ENCODE data around the gene SINHCAF. TPM values are rescaled to one million over a fixed set of nuclear protein-coding genes. Genes with fewer than 3 reads are reported as not detected.

Gene SINHCAF
- total and polyA plus RNA-seq, 2 of the 8 experiments (the other 6 are each of a cell fraction or from before 2014, with no cell fraction given), result 138 to 576 TPM

DNA sequence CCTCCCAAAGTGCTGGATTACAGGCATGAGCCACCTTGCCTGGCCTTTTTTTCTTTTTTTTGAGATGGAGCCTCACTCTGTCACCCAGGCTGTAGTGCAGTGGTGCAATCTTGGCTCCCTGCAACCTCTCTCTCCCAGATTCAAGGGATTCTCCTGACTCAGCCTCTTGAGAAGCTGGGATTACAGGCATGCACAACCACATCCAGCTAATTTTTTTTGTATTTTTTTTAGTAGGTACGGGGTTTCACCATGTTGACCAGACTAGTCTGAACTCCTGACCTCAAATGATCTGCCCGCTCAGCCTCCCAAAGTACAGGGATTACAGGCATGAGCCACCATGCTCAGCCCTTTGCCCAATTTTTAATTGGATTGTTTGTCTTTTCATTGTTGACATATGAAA, 58.0 kb downstream of the SINHCAF start:
- no peak overlapping the region for H3K27ac ChIP-seq (ENCODE audit: low read depth, low read length)
- FAIRE-seq, result no peak
- no peak overlapping the region for H4K5ac ChIP-seq (ENCODE audit: insufficient read length, low read depth, low read length)
- no peak overlapping the region for H2BK15ac ChIP-seq (ENCODE audit: low read length)
- no peak overlapping the region for H2AK5ac ChIP-seq (ENCODE audit: low read depth, low read length)
- H3K9ac ChIP-seq (replicated peaks in 1 of 4; ENCODE audit: extremely low read depth in 1 of 4, low read depth in 3 of 4, low read length in 3 of 4), result no peak overlapping the region
- H3K36me3 ChIP-seq (ENCODE audit: control insufficient read depth in 2 of 4, insufficient read depth in 4 of 4, low read length in 3 of 4), result no peaks in the 10 kb centered on the region
- H3K23me2 ChIP-seq (ENCODE audit: low read depth, low read length), result no peaks in the 10 kb centered on the region
- no peak overlapping the region for H2AFZ ChIP-seq (ENCODE audit: low read length)
- CTCF ChIA-PET (ENCODE audit: partially characterized antibody), result interaction anchor here (0.7 to 7.2 kb wide), 5 partner anchors 12 to 278 kb away, joined by 3 to 80 read pairs (median 5); no protein-coding TSS in a partner anchor
- H3K9me3 ChIP-seq (ENCODE audit: insufficient read depth in 2 of 2, low read depth in 1 of 2, low read length in 1 of 2), result no peaks in the 10 kb centered on the region
- H3K4me2 ChIP-seq (ENCODE audit: insufficient read depth in 1 of 2, low read depth in 2 of 2, low read length in 2 of 2), result no peak overlapping the region
- no peaks in the 10 kb centered on the region for H3K79me2 ChIP-seq (ENCODE audit: control insufficient read depth in 1 of 2, insufficient read depth in 2 of 2, low read length in 2 of 2)
- DNase-seq (ENCODE audit: low read depth in 1 of 2, low spot score in 2 of 2), result no peak
- H4K91ac ChIP-seq (replicated peaks; ENCODE audit: insufficient read length, low read length), result no peak overlapping the region
- H3K18ac ChIP-seq (ENCODE audit: extremely low read depth, low read length), result no peak overlapping the region
- H4K8ac ChIP-seq (ENCODE audit: extremely low read depth, insufficient read depth, low read length), result no peak overlapping the region
- no peak overlapping the region for H2BK5ac ChIP-seq (ENCODE audit: low read depth, low read length)
- H3K79me1 ChIP-seq (ENCODE audit: low read depth, low read length), result no peaks in the 10 kb centered on the region
- H3K4ac ChIP-seq (replicated peaks; ENCODE audit: insufficient read length, low read depth, low read length), result no peak overlapping the region
- H2BK120ac ChIP-seq (replicated peaks; ENCODE audit: low read depth, low read length), result no peak overlapping the region
- H3K23ac ChIP-seq (ENCODE audit: insufficient read length), result no peak overlapping the region
- H3K27me3 ChIP-seq (replicated peaks in 1 of 4; ENCODE audit: control insufficient read depth in 3 of 4, extremely low read depth in 1 of 4, insufficient read depth in 3 of 4, low read length in 3 of 4), result no peaks in the 10 kb centered on the region
- POLR2A ChIA-PET (ENCODE audit: partially characterized antibody), result interaction anchor here (1.2 kb wide), 1 partner anchor 9 kb away, joined by 3 read pairs; no protein-coding TSS in a partner anchor
- no peak overlapping the region for H3K4me3 ChIP-seq (ENCODE audit: extremely low read depth in 1 of 4, insufficient read depth in 2 of 4, low read depth in 3 of 4, low read length in 4 of 4)
- H2BK20ac ChIP-seq (ENCODE audit: low read length), result no peak overlapping the region
- peaks cover 0 to 1% of the 10 kb centered on the region in 2 experiments for H4K20me1 ChIP-seq (replicated peaks in 1 of 2; ENCODE audit: control insufficient read depth in 1 of 2, insufficient read depth in 2 of 2, low read length in 2 of 2)
- H3K4me1 ChIP-seq (replicated peaks in 1 of 4; ENCODE audit: control insufficient read depth in 3 of 4, insufficient read depth in 4 of 4, low read length in 3 of 4), result no peaks in the 10 kb centered on the region; a peak in 1 of 7 replicates
- H2BK12ac ChIP-seq (ENCODE audit: low read depth, low read length), result no peak overlapping the region
- whole genome bisulfite sequencing, 2 experiments (ENCODE audit: extremely low coverage in 1 of 2, insufficient coverage in 1 of 2, insufficient read length in 1 of 2, insufficient replicate concordance in 2 of 2, low coverage in 1 of 2, low lambda C conversion rate in 2 of 2, missing lambda C conversion rate in 1 of 2), result 100% methylated on average over 2 of the region's 2 CpGs; no CpG with 5 or more reads in 1 of the 2 experiments
- no peak overlapping the region for H3K56ac ChIP-seq (replicated peaks; ENCODE audit: insufficient read length, low read depth, low read length)
- no peak overlapping the region for H3K14ac ChIP-seq (ENCODE audit: insufficient read length)
- no peak for TF ChIP-seq HDAC6 (IDR thresholded peaks at IDR 0.05; ENCODE audit: low read depth, low read length)
- TF ChIP-seq BRCA1 (IDR thresholded peaks at IDR 0.05; ENCODE audit: low read depth, low read length), result no peak
- TF ChIP-seq KDM1A (IDR thresholded peaks at IDR 0.05; ENCODE audit: borderline replicate concordance, low read length), result no peak
- no peak for TF ChIP-seq CHD2 (IDR thresholded peaks at IDR 0.05; ENCODE audit: low read length)
- no peak for TF ChIP-seq SRF (IDR thresholded peaks at IDR 0.05; ENCODE audit: low read depth, low read length)
- TF ChIP-seq BACH1 (IDR thresholded peaks at IDR 0.05; ENCODE audit: low read length), result no peak
- TF ChIP-seq TAF7 (optimal IDR thresholded peaks at IDR 0.05; ENCODE audit: borderline replicate concordance, low read depth, low read length), result no peak
- TF ChIP-seq SP4 (IDR thresholded peaks at IDR 0.05; ENCODE audit: low read length), result no peak
- TF ChIP-seq, protein P1, sequence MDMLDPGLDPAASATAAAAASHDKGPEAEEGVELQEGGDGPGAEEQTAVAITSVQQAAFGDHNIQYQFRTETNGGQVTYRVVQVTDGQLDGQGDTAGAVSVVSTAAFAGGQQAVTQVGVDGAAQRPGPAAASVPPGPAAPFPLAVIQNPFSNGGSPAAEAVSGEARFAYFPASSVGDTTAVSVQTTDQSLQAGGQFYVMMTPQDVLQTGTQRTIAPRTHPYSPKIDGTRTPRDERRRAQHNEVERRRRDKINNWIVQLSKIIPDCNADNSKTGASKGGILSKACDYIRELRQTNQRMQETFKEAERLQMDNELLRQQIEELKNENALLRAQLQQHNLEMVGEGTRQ (IDR thresholded peaks at IDR 0.05; ENCODE audit: low read length), result no peak
- no peak for TF ChIP-seq SIRT6 (IDR thresholded peaks at IDR 0.05; ENCODE audit: low read length)
- TF ChIP-seq EGR1 (IDR thresholded peaks at IDR 0.05; ENCODE audit: borderline replicate concordance, low read depth, low read length), result no peak
- TF ChIP-seq GABPA (IDR thresholded peaks at IDR 0.05; ENCODE audit: borderline replicate concordance, insufficient read depth, low read length), result no peak
- TF ChIP-seq RBBP5 (IDR thresholded peaks at IDR 0.05; ENCODE audit: borderline replicate concordance, low read depth, low read length), result no peak
- TF ChIP-seq, protein P2, sequence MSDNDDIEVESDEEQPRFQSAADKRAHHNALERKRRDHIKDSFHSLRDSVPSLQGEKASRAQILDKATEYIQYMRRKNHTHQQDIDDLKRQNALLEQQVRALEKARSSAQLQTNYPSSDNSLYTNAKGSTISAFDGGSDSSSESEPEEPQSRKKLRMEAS (IDR thresholded peaks at IDR 0.05), result no peak
- no peak for TF ChIP-seq ASH2L (IDR thresholded peaks at IDR 0.05; ENCODE audit: low read length)
